GM12878 (cell line): ENCODE results near the gene NUMB. TPM values are rescaled to one million over a fixed set of nuclear protein-coding genes. Genes with fewer than 3 reads are reported as not detected.

Source experiments
- CHD4 ChIP-seq: fragments of 200-600 bp; sonication (generic); IDR thresholded peaks from 2 replicates; pipeline ENCODE4 v1.6.1; 2016; ENCODE audit warnings: mild to moderate bottlenecking
- HDAC2 ChIP-seq: fragments of 200-600 bp; sonication (generic); IDR thresholded peaks from 2 replicates; pipeline ENCODE4 v1.6.1; 2017
- MYC ChIP-seq: IDR thresholded peaks from 2 replicates; pipeline ENCODE4 v1.6.1; 2011; ENCODE audit warnings: mild to moderate bottlenecking, low read length, moderate library complexity, inconsistent platforms; ENCODE audit not compliant: insufficient read depth, insufficient replicate concordance, insufficient read length, severe bottlenecking
- POU2F2 ChIP-seq: IDR thresholded peaks from 3 replicates; pipeline ENCODE4 v1.6.1; 2011; ENCODE audit warnings: low read depth, mild to moderate bottlenecking, low read length, borderline replicate concordance
- RELA ChIP-seq: fragments of 450-650 bp; IDR thresholded peaks from 2 replicates; pipeline ENCODE4 v1.8.0; 2014; ENCODE audit warnings: borderline replicate concordance; ENCODE audit not compliant: partially characterized antibody
- SUZ12 ChIP-seq: fragments of 200-600 bp; sonication (generic); IDR thresholded peaks from one replicate; pipeline ENCODE4 v1.6.1; 2018; ENCODE audit warnings: antibody characterized with exemption, mild to moderate bottlenecking; ENCODE audit not compliant: unreplicated experiment
- WRNIP1 ChIP-seq: IDR thresholded peaks from 2 replicates; pipeline ENCODE4 v1.6.1; 2011; ENCODE audit warnings: low read depth, low read length, improper control_type of control experiment, borderline replicate concordance
- ZBED1 ChIP-seq: IDR thresholded peaks from 2 replicates; pipeline ENCODE4 v1.6.1; 2016; ENCODE audit warnings: borderline replicate concordance
- polyA plus RNA-seq, 11 experiments: library from polyadenylated mRNA; depleted of rRNA in 4 of 11; unstranded in 6 of 11; stranded (reverse) in 5 of 11; fragments of >200 nt; fragmentation: Nextera tagmentation in 4 of 11; fragmentation: Illumina TruSeq in 1 of 11; extraction: Ambion mirVana in 4 of 11; extraction: Trizol in 1 of 11; gene quantifications; 1 replicate in 1 of 11; 2 replicates in 10 of 11; pipeline versions ENCODE4 v1.2.1 to v1.2.3, GENCODE V29; 2011 to 2016; ENCODE audit warnings: inconsistent platforms in 2 of 11, missing spikeins in 2 of 11, low read depth in 1 of 11
- total RNA-seq, 4 experiments: library from RNA; depleted of rRNA in 3 of 4; stranded (reverse); fragments of >200 nt in 3 of 4; fragmentation: Illumina TruSeq in 1 of 4; extraction: Trizol in 1 of 4; gene quantifications; 2 replicates each; pipeline versions ENCODE4 v1.2.1 to v1.2.3, GENCODE V29; 2013 to 2021
- TF ChIP-seq, protein P1 (sequence below): fragments of 450-650 bp; IDR thresholded peaks from 2 replicates; pipeline ENCODE4 v1.6.1; 2017; ENCODE audit warnings: low read depth, mild to moderate bottlenecking, moderate library complexity
- TF ChIP-seq, protein P2 (sequence below): fragments of 450-650 bp; conservative IDR thresholded peaks from 2 replicates; pipeline ENCODE4 v1.6.1; 2017; ENCODE audit warnings: mild to moderate bottlenecking, moderate library complexity
- TF ChIP-seq, protein P3 (sequence below): IDR thresholded peaks from 2 replicates; pipeline ENCODE4 v1.6.1; 2011; ENCODE audit warnings: mild to moderate bottlenecking, low read depth, low read length, moderate library complexity; ENCODE audit not compliant: insufficient replicate concordance
- TF ChIP-seq, protein P4 (sequence below): IDR thresholded peaks from 2 replicates; pipeline ENCODE4 v1.6.1; 2011; ENCODE audit warnings: low read depth, low read length, improper control_type of control experiment, borderline replicate concordance
- TF ChIP-seq, protein P5 (sequence below): fragments of 450-650 bp; IDR thresholded peaks from 2 replicates; pipeline ENCODE4 v1.6.1; 2016; ENCODE audit warnings: mild to moderate bottlenecking
- TF ChIP-seq, protein P6 (sequence below): IDR thresholded peaks from 2 replicates; pipeline ENCODE4 v1.6.1; 2011; ENCODE audit warnings: borderline replicate concordance, low read depth, mild to moderate bottlenecking, moderate library complexity, low read length; ENCODE audit not compliant: insufficient read depth, poor library complexity, severe bottlenecking
- TF ChIP-seq, protein P7 (sequence below): fragments of 450-650 bp; IDR thresholded peaks from 2 replicates; pipeline ENCODE4 v1.6.1; 2014; ENCODE audit warnings: mild to moderate bottlenecking
- TF ChIP-seq, protein P8 (sequence below): IDR thresholded peaks from 2 replicates; pipeline ENCODE4 v1.6.1; 2012; ENCODE audit warnings: low read depth, low read length, improper control_type of control experiment

The NUMB gene
- total and polyA plus RNA-seq, 10 of the 15 experiments (the other 5 are each of a cell fraction or from before 2014, with no cell fraction given) = 22.0 to 147 (median 48.9) TPM

DNA sequence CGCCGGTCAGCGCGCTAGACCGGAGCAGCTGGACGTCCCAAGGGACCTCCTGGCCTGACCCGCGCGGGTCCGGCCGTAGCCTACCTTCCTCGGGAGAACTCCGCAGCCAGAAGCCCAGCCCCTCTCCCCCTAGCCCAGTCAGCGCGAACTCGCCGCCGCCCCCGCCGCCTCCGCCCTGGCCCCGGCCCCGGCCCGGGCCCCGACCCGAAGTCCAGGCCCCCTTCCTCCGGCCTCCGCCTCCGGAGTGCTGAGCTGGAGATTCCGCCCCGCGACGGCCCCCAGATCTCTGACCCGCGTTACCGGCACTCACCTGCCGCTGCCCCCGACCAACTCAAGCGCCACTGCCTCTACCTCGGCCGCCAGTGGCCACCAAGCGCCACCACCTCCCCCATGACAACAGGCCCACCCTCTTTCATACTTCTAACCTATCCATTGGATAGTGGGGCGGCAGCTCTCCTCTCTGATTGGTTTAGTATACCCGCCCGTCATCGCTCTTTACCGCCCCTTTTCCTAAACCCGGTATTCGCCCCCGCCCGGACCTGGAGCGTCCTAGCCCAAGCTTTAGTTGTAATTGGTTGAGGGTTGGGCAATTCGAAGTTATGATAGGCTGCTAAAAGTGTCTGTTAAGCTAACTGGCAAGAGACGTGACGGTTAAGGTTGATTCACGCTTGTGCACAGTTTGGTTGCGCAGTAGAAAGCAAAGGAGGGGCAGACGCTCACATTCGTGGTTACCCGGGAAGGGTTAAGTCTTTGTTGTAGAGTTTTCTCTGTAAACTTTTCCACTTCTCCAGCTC, at the start of gene NUMB (continued):
- TF ChIP-seq, protein P1, sequence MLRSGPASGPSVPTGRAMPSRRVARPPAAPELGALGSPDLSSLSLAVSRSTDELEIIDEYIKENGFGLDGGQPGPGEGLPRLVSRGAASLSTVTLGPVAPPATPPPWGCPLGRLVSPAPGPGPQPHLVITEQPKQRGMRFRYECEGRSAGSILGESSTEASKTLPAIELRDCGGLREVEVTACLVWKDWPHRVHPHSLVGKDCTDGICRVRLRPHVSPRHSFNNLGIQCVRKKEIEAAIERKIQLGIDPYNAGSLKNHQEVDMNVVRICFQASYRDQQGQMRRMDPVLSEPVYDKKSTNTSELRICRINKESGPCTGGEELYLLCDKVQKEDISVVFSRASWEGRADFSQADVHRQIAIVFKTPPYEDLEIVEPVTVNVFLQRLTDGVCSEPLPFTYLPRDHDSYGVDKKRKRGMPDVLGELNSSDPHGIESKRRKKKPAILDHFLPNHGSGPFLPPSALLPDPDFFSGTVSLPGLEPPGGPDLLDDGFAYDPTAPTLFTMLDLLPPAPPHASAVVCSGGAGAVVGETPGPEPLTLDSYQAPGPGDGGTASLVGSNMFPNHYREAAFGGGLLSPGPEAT = peak; percentile 25; the same call in 1 of the 2 replicates
- TF ChIP-seq ZBED1 = no peak
- TF ChIP-seq, protein P2, sequence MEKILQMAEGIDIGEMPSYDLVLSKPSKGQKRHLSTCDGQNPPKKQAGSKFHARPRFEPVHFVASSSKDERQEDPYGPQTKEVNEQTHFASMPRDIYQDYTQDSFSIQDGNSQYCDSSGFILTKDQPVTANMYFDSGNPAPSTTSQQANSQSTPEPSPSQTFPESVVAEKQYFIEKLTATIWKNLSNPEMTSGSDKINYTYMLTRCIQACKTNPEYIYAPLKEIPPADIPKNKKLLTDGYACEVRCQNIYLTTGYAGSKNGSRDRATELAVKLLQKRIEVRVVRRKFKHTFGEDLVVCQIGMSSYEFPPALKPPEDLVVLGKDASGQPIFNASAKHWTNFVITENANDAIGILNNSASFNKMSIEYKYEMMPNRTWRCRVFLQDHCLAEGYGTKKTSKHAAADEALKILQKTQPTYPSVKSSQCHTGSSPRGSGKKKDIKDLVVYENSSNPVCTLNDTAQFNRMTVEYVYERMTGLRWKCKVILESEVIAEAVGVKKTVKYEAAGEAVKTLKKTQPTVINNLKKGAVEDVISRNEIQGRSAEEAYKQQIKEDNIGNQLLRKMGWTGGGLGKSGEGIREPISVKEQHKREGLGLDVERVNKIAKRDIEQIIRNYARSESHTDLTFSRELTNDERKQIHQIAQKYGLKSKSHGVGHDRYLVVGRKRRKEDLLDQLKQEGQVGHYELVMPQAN = peak; percentile 77; the same call in 1 of the 2 replicates
- TF ChIP-seq, protein P3, sequence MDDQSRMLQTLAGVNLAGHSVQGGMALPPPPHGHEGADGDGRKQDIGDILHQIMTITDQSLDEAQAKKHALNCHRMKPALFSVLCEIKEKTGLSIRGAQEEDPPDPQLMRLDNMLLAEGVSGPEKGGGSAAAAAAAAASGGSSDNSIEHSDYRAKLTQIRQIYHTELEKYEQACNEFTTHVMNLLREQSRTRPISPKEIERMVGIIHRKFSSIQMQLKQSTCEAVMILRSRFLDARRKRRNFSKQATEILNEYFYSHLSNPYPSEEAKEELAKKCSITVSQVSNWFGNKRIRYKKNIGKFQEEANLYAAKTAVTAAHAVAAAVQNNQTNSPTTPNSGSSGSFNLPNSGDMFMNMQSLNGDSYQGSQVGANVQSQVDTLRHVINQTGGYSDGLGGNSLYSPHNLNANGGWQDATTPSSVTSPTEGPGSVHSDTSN = peak; percentile 100
- TF ChIP-seq WRNIP1 = no peak
- no peak for TF ChIP-seq SUZ12
- no peak for TF ChIP-seq RELA
- TF ChIP-seq, protein P4, sequence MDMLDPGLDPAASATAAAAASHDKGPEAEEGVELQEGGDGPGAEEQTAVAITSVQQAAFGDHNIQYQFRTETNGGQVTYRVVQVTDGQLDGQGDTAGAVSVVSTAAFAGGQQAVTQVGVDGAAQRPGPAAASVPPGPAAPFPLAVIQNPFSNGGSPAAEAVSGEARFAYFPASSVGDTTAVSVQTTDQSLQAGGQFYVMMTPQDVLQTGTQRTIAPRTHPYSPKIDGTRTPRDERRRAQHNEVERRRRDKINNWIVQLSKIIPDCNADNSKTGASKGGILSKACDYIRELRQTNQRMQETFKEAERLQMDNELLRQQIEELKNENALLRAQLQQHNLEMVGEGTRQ = no peak
- TF ChIP-seq HDAC2 = no peak
- TF ChIP-seq CHD4 = no peak
- TF ChIP-seq, protein P5, sequence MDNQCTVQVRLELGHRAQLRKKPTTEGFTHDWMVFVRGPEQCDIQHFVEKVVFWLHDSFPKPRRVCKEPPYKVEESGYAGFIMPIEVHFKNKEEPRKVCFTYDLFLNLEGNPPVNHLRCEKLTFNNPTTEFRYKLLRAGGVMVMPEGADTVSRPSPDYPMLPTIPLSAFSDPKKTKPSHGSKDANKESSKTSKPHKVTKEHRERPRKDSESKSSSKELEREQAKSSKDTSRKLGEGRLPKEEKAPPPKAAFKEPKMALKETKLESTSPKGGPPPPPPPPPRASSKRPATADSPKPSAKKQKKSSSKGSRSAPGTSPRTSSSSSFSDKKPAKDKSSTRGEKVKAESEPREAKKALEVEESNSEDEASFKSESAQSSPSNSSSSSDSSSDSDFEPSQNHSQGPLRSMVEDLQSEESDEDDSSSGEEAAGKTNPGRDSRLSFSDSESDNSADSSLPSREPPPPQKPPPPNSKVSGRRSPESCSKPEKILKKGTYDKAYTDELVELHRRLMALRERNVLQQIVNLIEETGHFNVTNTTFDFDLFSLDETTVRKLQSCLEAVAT = no peak
- TF ChIP-seq, protein P6, sequence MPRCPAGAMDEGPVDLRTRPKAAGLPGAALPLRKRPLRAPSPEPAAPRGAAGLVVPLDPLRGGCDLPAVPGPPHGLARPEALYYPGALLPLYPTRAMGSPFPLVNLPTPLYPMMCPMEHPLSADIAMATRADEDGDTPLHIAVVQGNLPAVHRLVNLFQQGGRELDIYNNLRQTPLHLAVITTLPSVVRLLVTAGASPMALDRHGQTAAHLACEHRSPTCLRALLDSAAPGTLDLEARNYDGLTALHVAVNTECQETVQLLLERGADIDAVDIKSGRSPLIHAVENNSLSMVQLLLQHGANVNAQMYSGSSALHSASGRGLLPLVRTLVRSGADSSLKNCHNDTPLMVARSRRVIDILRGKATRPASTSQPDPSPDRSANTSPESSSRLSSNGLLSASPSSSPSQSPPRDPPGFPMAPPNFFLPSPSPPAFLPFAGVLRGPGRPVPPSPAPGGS = no peak
- no peak; the same call in 1 of the 3 replicates for TF ChIP-seq POU2F2
- TF ChIP-seq, protein P7, sequence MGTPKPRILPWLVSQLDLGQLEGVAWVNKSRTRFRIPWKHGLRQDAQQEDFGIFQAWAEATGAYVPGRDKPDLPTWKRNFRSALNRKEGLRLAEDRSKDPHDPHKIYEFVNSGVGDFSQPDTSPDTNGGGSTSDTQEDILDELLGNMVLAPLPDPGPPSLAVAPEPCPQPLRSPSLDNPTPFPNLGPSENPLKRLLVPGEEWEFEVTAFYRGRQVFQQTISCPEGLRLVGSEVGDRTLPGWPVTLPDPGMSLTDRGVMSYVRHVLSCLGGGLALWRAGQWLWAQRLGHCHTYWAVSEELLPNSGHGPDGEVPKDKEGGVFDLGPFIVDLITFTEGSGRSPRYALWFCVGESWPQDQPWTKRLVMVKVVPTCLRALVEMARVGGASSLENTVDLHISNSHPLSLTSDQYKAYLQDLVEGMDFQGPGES = peak; percentile 98
- TF ChIP-seq MYC = no peak
- TF ChIP-seq, protein P8, sequence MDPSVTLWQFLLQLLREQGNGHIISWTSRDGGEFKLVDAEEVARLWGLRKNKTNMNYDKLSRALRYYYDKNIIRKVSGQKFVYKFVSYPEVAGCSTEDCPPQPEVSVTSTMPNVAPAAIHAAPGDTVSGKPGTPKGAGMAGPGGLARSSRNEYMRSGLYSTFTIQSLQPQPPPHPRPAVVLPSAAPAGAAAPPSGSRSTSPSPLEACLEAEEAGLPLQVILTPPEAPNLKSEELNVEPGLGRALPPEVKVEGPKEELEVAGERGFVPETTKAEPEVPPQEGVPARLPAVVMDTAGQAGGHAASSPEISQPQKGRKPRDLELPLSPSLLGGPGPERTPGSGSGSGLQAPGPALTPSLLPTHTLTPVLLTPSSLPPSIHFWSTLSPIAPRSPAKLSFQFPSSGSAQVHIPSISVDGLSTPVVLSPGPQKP = 0 out of 2 replicates have a peak, but pooled peaks have one; percentile 5
